HG03039 (cell line): Measurements from ENCODE around the gene BATF.

ENCODE experiments used
- ATAC-seq: cut with Tn5 transposase; IDR thresholded peaks from one replicate; pipeline ENCODE4 v1.9.1; 2021; ENCODE audit warnings: mild to moderate bottlenecking, moderate library complexity; ENCODE audit not compliant: unreplicated experiment

The BATF gene

GRCh38 chr14:75591987-75592575 is 69.8 kb downstream of the BATF start:
- ATAC-seq, result no peak

DNA sequence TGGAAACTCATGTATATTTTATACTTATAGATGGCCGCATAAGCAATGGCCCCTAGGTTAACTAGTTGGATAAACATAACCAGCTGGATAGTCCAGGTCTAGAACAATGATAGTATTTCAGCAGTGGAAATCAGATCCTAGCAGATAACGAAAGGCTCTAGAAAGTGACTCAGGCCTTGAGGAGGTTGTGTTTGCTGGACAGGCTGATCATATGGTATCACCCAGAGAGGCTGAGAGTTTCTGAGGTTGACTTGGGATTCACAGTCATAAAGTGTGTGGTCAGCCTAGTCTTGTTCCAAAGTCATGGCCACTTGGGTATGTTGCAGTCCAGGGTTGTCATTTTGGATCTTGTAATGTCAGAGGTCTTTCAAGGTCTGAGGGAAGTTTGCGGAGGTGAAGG is 73.0 kb downstream of the BATF start:
- no peak for ATAC-seq
